Breast epithelium (tissue), 3 donors: Measurements from ENCODE around the gene NBEAL1.

Experiments used
- CTCF ChIP-seq, 3 donors: fragments of 450-650 bp; IDR thresholded peaks; one replicate each; pipeline ENCODE4 v1.5.1; 2016 to 2017; ENCODE audit warnings: antibody characterized with exemption in 3 of 3, mild to moderate bottlenecking in 3 of 3, moderate library complexity in 3 of 3
- POLR2A ChIP-seq: fragments of 450-650 bp; IDR thresholded peaks from one replicate; pipeline ENCODE4 v1.6.1; 2016; ENCODE audit warnings: antibody characterized with exemption, mild to moderate bottlenecking, moderate library complexity

GRCh38 chr2:203225423-203226039 lies 210.9 kb downstream of the NBEAL1 start:
- TF ChIP-seq CTCF (IDR thresholded peaks at IDR 0.05) (peak in 2 of 3 donors; percentile 62 to 70), POLR2A (no peak)
